Body of pancreas (tissue), 4 donors: Measurements from ENCODE around the gene PPP2R5B. TPM values are rescaled to one million over a fixed set of nuclear protein-coding genes. Genes with fewer than 3 reads are reported as not detected.

Source experiments
- ATAC-seq: fragments of 150-250 bp; one replicate; pipeline ENCODE4 v1.9.1; 2016
- DNase-seq, 4 donors: peaks; one replicate each; pipeline ENCODE4 v3.0.0-alpha.2; 2019
- H3K27ac ChIP-seq, 4 donors: fragments of 200-600 bp; sonication (generic); 1 replicate in 3 of 4; 2 replicates in 1 of 4; pipeline versions ENCODE4 v1.5.1 to v1.6.1; 2016 to 2019; ENCODE audit warnings: mild to moderate bottlenecking in 1 of 4, mixed read lengths in 1 of 4, moderate library complexity in 1 of 4
- H3K27me3 ChIP-seq, 2 donors: fragments of 200-600 bp; sonication (generic); one replicate each; pipeline ENCODE4 v1.6.0; 2016; ENCODE audit warnings: mild to moderate bottlenecking in 1 of 2
- H3K36me3 ChIP-seq, 2 donors: fragments of 200-600 bp; sonication (generic); replicated peaks in 1 of 2; 2 replicates each; pipeline ENCODE4 v1.5.1; 2016; ENCODE audit warnings: low read depth in 2 of 2; ENCODE audit not compliant: insufficient read depth in 1 of 2
- H3K4me1 ChIP-seq: fragments of 200-600 bp; sonication (generic); one replicate; pipeline ENCODE4 v1.6.0; 2016
- H3K4me3 ChIP-seq, 2 donors: fragments of 200-600 bp; sonication (generic); 1 replicate in 1 of 2; 2 replicates in 1 of 2; pipeline ENCODE4 v1.5.1; 2016 to 2019
- H3K9me3 ChIP-seq, 3 donors: fragments of 200-600 bp; sonication (generic); 1 replicate in 2 of 3; 2 replicates in 1 of 3; pipeline ENCODE4 v1.5.1; 2016
- CTCF ChIP-seq, 7 experiments: fragments of 450-650 bp in 4 of 7; fragments of 200-600 bp in 3 of 7; sonication (generic) in 3 of 7; IDR thresholded peaks; one replicate each; pipeline ENCODE4 v1.5.1; 2016 to 2019; ENCODE audit warnings: antibody characterized with exemption in 7 of 7
- POLR2A ChIP-seq, 3 donors: fragments of 450-650 bp; IDR thresholded peaks; one replicate each; pipeline ENCODE4 v1.6.1; 2016; ENCODE audit warnings: antibody characterized with exemption in 3 of 3, mild to moderate bottlenecking in 2 of 3
- WGBS, 2 donors: methylation state at CpG; one replicate each; pipeline ENCODE4 v1.1.5; 2017; 5-methylcytosine and 5-hydroxymethylcytosine counted together
- intact Hi-C: fragments of 100-400 bp; cut with DNase I; formaldehyde crosslinking; loops from one replicate; pipeline ENCODE4 v1.15.1; 2023
- total RNA-seq, 2 donors: library from RNA; depleted of rRNA; stranded (reverse); fragments of >200 nt; gene quantifications; one replicate each; pipeline ENCODE4 v1.1.0, GENCODE V29; 2016

PPP2R5B gene
- total RNA-seq, 2 donors from 2014 or later = 12.7 to 35.6 TPM

DNA sequence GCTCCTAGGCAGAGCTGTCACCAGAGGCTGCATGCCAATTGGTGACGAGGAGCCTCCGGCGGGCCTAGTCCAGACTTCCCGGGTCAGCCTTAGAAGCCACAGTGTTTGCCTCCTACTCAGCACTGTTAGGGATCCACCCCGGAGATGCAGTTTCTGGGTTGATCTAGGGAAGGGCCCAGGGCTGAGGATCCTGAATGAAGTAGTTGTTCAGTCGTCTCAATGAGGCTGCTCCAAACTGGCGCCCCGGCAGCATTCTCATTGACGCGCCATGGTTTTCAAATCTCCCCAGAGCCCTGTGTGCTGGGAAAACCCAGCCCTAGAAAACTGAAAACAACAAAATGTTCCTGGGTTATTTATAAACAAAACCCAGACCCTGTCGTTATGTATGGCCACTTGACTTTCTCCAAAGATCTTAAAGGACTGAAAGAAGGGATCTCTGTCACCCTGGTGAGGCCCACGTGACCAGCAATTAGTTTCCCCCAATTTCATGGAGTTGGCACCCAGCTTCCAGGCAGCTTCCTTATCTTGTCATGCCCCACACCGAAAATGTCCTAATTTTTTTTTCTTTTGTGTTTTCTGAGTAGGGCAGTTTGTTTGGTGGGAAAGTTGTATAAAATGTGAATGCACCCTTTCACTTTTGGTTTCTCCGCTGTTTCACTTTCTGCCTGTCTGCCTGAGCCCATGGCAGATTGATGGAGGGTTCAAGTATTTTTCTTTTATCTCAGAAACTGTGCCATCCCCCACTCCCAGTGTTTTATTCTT, 44.1 kb upstream of the PPP2R5B start:
- no peak overlapping the region for H3K27ac ChIP-seq
- H3K27me3 ChIP-seq = no peaks in the 10 kb centered on the region
- 71 to 86% methylated on average over 14 of the region's 14 CpGs for WGBS, 2 donors
- ATAC-seq (no peak), DNase-seq (no peak)
- peaks cover 37% of the 10 kb centered on the region for H3K4me1 ChIP-seq
- H3K36me3 ChIP-seq = no peaks in the 10 kb centered on the region
- no peak overlapping the region for H3K4me3 ChIP-seq
- no peaks in the 10 kb centered on the region for H3K9me3 ChIP-seq
- TF ChIP-seq CTCF (IDR thresholded peaks at IDR 0.05) (no peak), POLR2A (IDR thresholded peaks at IDR 0.05) (no peak)
- intact Hi-C loops = no loop called here

DNA sequence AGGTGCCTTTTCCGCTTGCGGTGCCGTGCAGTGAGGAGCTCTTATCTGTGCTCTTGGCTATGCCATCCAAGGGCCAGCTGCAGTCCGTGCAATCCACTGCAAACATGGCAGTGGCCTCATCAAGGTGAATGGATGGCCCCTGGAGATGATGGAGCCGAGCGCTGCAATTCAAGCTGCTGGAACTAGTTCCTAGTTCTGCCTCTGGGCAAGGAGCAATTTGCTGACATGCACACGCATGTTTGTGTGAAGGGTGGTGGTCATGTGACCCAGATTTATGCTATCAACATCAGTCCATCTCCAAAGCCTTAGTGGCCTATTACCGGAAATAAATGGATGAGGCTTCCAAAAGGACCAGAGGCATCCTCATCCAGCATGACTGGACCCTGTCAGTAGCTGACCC, 43.0 kb upstream of the PPP2R5B start:
- ATAC-seq = no peak
- H3K27ac ChIP-seq = no peak overlapping the region

DNA sequence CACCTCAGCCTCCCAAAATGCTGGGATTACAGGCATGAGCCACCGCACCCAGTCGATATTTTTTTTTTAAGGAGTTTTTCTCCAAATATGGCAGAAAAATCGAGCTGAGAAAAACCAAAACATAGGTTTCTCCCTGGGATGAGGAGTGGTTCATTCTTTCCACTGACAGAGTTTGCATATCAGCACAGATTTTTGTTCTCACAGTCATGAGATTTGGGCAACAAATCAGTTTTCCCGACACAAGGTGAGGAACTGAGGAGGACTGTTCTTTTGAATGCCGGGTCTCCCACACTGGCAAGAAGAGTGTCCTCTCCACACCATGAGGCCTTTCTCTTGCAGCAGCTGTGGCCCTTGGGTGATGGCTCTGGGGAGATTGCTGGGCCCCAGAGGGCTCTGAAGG, 42.2 kb upstream of the PPP2R5B start:
- H3K36me3 ChIP-seq = no peaks in the 10 kb centered on the region
- intact Hi-C loops = no loop called here
- peaks cover 18% of the 10 kb centered on the region for H3K4me1 ChIP-seq
- DNase-seq (no peak), ATAC-seq (no peak)
- H3K4me3 ChIP-seq = no peak overlapping the region
- WGBS, 2 donors = 52 to 55% methylated on average over 5 of the region's 5 CpGs
- no peaks in the 10 kb centered on the region for H3K9me3 ChIP-seq
- H3K27ac ChIP-seq = no peak overlapping the region
- no peak for TF ChIP-seq CTCF (IDR thresholded peaks at IDR 0.05)
- no peak for TF ChIP-seq POLR2A (IDR thresholded peaks at IDR 0.05)
- H3K27me3 ChIP-seq = no peaks in the 10 kb centered on the region

More for the DNA sequence above, 43.0 kb upstream of the PPP2R5B start:
- Histone ChIP-seq H3K27me3 (no peaks in the 10 kb centered on the region), H3K36me3 (no peaks in the 10 kb centered on the region), H3K4me3 (no peak overlapping the region), H3K4me1 (peaks cover 26% of the 10 kb centered on the region), H3K9me3 (no peaks in the 10 kb centered on the region)
- WGBS, 2 donors = 60 to 74% methylated on average over 5 to 8 of the region's 8 CpGs
- no peak for TF ChIP-seq CTCF (IDR thresholded peaks at IDR 0.05)
- no peak for TF ChIP-seq POLR2A (IDR thresholded peaks at IDR 0.05)
- intact Hi-C loops = no loop called here
- no peak for DNase-seq

- Histone ChIP-seq H3K27me3 (no peaks in the 10 kb centered on the region), H3K4me1 (peaks cover 23% of the 10 kb centered on the region), H3K36me3 (no peaks in the 10 kb centered on the region), H3K4me3 (no peak overlapping the region), H3K27ac (no peak overlapping the region), H3K9me3 (no peaks in the 10 kb centered on the region)
- intact Hi-C loops = no loop called here
- TF ChIP-seq CTCF (IDR thresholded peaks at IDR 0.05) = no peak
- TF ChIP-seq POLR2A (IDR thresholded peaks at IDR 0.05) = no peak
- 60 to 79% methylated on average over 2 to 5 of the region's 5 CpGs for WGBS, 2 donors
- ATAC-seq (no peak), DNase-seq (no peak)
Observed at GRCh38 chr11:64883575-64883974, 40.9 kb upstream of the PPP2R5B start.

DNA sequence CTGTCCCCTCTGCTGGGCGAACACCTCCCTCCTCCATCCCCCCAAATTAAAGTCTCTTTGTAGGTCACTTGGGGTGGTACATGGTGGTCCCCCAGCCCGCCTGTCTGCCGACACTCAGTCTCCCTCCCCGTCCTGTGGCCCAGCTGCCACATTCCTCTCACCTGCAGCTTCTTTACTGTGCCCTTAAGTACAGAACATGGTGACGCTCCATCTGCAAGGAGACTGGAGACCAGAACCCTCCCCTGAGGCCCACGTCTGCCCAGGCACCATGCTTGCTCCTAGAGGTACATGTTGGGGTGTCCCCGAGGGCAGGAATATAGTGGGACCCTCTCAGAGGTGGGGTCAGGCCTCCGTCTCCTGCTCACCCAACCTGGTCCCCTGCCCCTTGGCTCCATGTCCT, 40.5 kb upstream of the PPP2R5B start:
- no peak overlapping the region for H3K27ac ChIP-seq
- intact Hi-C loops = no loop called here
- peaks cover 27% of the 10 kb centered on the region for H3K4me1 ChIP-seq
- H3K27me3 ChIP-seq = no peaks in the 10 kb centered on the region
- DNase-seq = no peak
- H3K4me3 ChIP-seq = no peak overlapping the region
- no peaks in the 10 kb centered on the region for H3K36me3 ChIP-seq
- H3K9me3 ChIP-seq = no peaks in the 10 kb centered on the region
- no peak for ATAC-seq
- TF ChIP-seq POLR2A (IDR thresholded peaks at IDR 0.05) (no peak), CTCF (IDR thresholded peaks at IDR 0.05) (no peak)
- WGBS, 2 donors = 81 to 91% methylated on average over 7 to 8 of the region's 8 CpGs
